SK-N-SH (cell line): ENCODE measurements around the gene USP12. TPM values are rescaled to one million over a fixed set of nuclear protein-coding genes. Genes with fewer than 3 reads are reported as not detected.

Experiments
- CTCF ChIA-PET: fragments of 300-600, 350-600 bp; formaldehyde crosslinking; extraction: SDS; loops from one replicate; lab custom pipeline; 2021; lab: Yijun Ruan, JAX
- POLR2A ChIA-PET: fragments of 350-600 bp; sonication (Branson Sonifier 250); formaldehyde crosslinking; extraction: SDS; loops from one replicate; lab custom pipeline; 2020; ENCODE audit warnings: antibody characterized with exemption, inconsistent platforms; lab: Yijun Ruan, JAX
- DNase-seq: peaks from one replicate; pipeline ENCODE4 v3.0.0; 2012
- H2AFZ ChIP-seq: fragments of 200-600 bp; sonication (generic); 2 replicates; pipeline ENCODE4 v1.8.1; 2016; ENCODE audit warnings: antibody characterized with exemption, mild to moderate bottlenecking, low read depth
- H3F3A ChIP-seq: fragments of 200-600 bp; sonication (generic); replicated peaks from 2 replicates; pipeline ENCODE3; 2016; ENCODE audit warnings: antibody characterized with exemption, mild to moderate bottlenecking; ENCODE audit not compliant: insufficient read depth
- H3K27ac ChIP-seq, 2 experiments: fragments of 200-500 bp in 1 of 2; fragments of 200-600 bp in 1 of 2; sonication (Bioruptor generic) in 1 of 2; sonication (generic), shearing (Covaris generic) in 1 of 2; 2 replicates each; pipeline versions ENCODE4 v1.5.1 to v1.6.1; 2014 to 2016; ENCODE audit warnings: low read depth in 2 of 2, inconsistent platforms in 1 of 2, low read length in 1 of 2, mild to moderate bottlenecking in 1 of 2, mixed read lengths in 1 of 2
- H3K27me3 ChIP-seq: fragments of 200-600 bp; sonication (generic), shearing (Covaris generic); 2 replicates; pipeline ENCODE4 v1.6.1; 2016; ENCODE audit warnings: mixed run types; ENCODE audit not compliant: insufficient read depth
- H3K36me3 ChIP-seq, 2 experiments: fragments of 200-500 bp in 1 of 2; fragments of 200-600 bp in 1 of 2; sonication (Bioruptor generic) in 1 of 2; sonication (generic) in 1 of 2; replicated peaks in 1 of 2; 2 replicates each; pipeline versions ENCODE3 to v1.5.1; 2014 to 2016; ENCODE audit warnings: low read length in 1 of 2, mild to moderate bottlenecking in 1 of 2; ENCODE audit not compliant: insufficient read depth in 2 of 2, control insufficient read depth in 1 of 2
- H3K4me1 ChIP-seq, 2 experiments: fragments of 200-500 bp in 1 of 2; fragments of 200-600 bp in 1 of 2; sonication (Bioruptor generic) in 1 of 2; sonication (generic), shearing (Covaris generic) in 1 of 2; 2 replicates each; pipeline versions ENCODE4 v1.5.1 to v1.6.1; 2014 to 2016; ENCODE audit warnings: low read depth in 1 of 2, low read length in 1 of 2, mixed run types in 1 of 2; ENCODE audit not compliant: insufficient read depth in 2 of 2, control insufficient read depth in 1 of 2
- H3K4me2 ChIP-seq: fragments of 200-600 bp; sonication (generic), shearing (Covaris generic); 2 replicates; pipeline ENCODE4 v1.6.1; 2017; ENCODE audit warnings: mixed run types
- H3K4me3 ChIP-seq, 2 experiments: fragments of 200-500 bp in 1 of 2; fragments of 200-600 bp in 1 of 2; sonication (Bioruptor generic) in 1 of 2; sonication (generic), shearing (Covaris generic) in 1 of 2; 2 replicates each; pipeline versions ENCODE4 v1.5.1 to v1.8.1; 2014 to 2016; ENCODE audit warnings: low read depth in 2 of 2, inconsistent platforms in 1 of 2, low read length in 1 of 2, mild to moderate bottlenecking in 1 of 2, mixed read lengths in 1 of 2, moderate library complexity in 1 of 2
- H3K79me2 ChIP-seq: fragments of 200-600 bp; sonication (generic); 2 replicates; pipeline ENCODE4 v1.8.1; 2017; ENCODE audit warnings: mild to moderate bottlenecking; ENCODE audit not compliant: insufficient read depth
- H3K9ac ChIP-seq: fragments of 200-600 bp; sonication (generic); 2 replicates; pipeline ENCODE4 v1.6.1; 2017; ENCODE audit warnings: mixed run types
- H3K9me2 ChIP-seq: fragments of 200-600 bp; sonication (generic); 2 replicates; pipeline ENCODE4 v1.6.1; 2017; ENCODE audit warnings: mixed run types
- H3K9me3 ChIP-seq: fragments of 200-600 bp; sonication (generic); 2 replicates; pipeline ENCODE4 v1.6.1; 2017; ENCODE audit warnings: mixed run types, mild to moderate bottlenecking, moderate library complexity
- H4K20me1 ChIP-seq: fragments of 200-600 bp; sonication (generic); 2 replicates; pipeline ENCODE4 v1.6.1; 2017; ENCODE audit warnings: mild to moderate bottlenecking, mixed run types; ENCODE audit not compliant: insufficient read depth
- CHD2 ChIP-seq: fragments of 150-350 bp; IDR thresholded peaks from 2 replicates; pipeline ENCODE4 v1.6.1; 2018; ENCODE audit warnings: low read length; ENCODE audit not compliant: partially characterized antibody
- ELF1 ChIP-seq: IDR thresholded peaks from 2 replicates; pipeline ENCODE4 v1.4.0; 2012
- EP300 ChIP-seq, 2 experiments: IDR thresholded peaks; 2 replicates each; pipeline versions ENCODE4 v1.4.0 to v1.6.1; 2012; ENCODE audit warnings: borderline replicate concordance in 1 of 2, low read depth in 1 of 2, low read length in 1 of 2
- EZH2phosphoT487 ChIP-seq: fragments of 200-600 bp; sonication (generic); IDR thresholded peaks from 2 replicates; pipeline ENCODE4 v1.6.1; 2017; ENCODE audit warnings: low read depth, mixed run types, mild to moderate bottlenecking, antibody characterized with exemption, moderate library complexity, borderline replicate concordance
- FOXJ3 ChIP-seq: sonication (generic); formaldehyde crosslinking; IDR thresholded peaks from 2 replicates; pipeline ENCODE4 v1.5.1; 2020; ENCODE audit warnings: mild to moderate bottlenecking, missing genetic modification reagents
- FOXM1 ChIP-seq: IDR thresholded peaks from 2 replicates; pipeline ENCODE4 v1.4.0; 2012; ENCODE audit warnings: low read depth, mild to moderate bottlenecking
- GABPA ChIP-seq: IDR thresholded peaks from 2 replicates; pipeline ENCODE4 v1.4.0; 2012; ENCODE audit warnings: low read depth, mild to moderate bottlenecking
- JUND ChIP-seq: IDR thresholded peaks from 2 replicates; pipeline ENCODE4 v1.4.0; 2012
- NFIC ChIP-seq: IDR thresholded peaks from 2 replicates; pipeline ENCODE4 v1.4.0; 2012; ENCODE audit warnings: borderline replicate concordance
- RCOR1 ChIP-seq: fragments of 150-350 bp; IDR thresholded peaks from 2 replicates; pipeline ENCODE4 v1.6.1; 2017; ENCODE audit warnings: antibody characterized with exemption, low read length
- RXRA ChIP-seq: IDR thresholded peaks from 2 replicates; pipeline ENCODE4 v1.4.0; 2012; ENCODE audit warnings: low read depth, mild to moderate bottlenecking, borderline replicate concordance
- TCF12 ChIP-seq: IDR thresholded peaks from 2 replicates; pipeline ENCODE4 v1.4.0; 2012
- TEAD4 ChIP-seq: IDR thresholded peaks from 2 replicates; pipeline ENCODE4 v1.4.0; 2012; ENCODE audit warnings: mild to moderate bottlenecking, borderline replicate concordance; ENCODE audit not compliant: insufficient read depth
- YY1 ChIP-seq: IDR thresholded peaks from 2 replicates; pipeline ENCODE4 v1.4.0; 2012; ENCODE audit warnings: low read depth, mild to moderate bottlenecking
- WGBS: methylation state at CpG from one replicate; pipeline ENCODE4 v1.1.6; 2017; ENCODE audit warnings: low lambda C conversion rate; 5-methylcytosine and 5-hydroxymethylcytosine counted together
- polyA plus RNA-seq, 3 experiments: library from polyadenylated mRNA; depleted of rRNA; stranded (reverse); fragments of >200 nt; gene quantifications; 2 replicates each; pipeline ENCODE4 v1.2.3, GENCODE V29; 2012
- TF ChIP-seq, protein P1 (sequence below): fragments of 150-350 bp; IDR thresholded peaks from 2 replicates; pipeline ENCODE4 v1.6.1; 2017; ENCODE audit warnings: antibody characterized with exemption, low read length, low read depth, borderline replicate concordance

USP12 gene
- polyA plus RNA-seq, 1 of the 3 experiments (the other 2 are of a cell fraction), result 5.0 TPM

DNA sequence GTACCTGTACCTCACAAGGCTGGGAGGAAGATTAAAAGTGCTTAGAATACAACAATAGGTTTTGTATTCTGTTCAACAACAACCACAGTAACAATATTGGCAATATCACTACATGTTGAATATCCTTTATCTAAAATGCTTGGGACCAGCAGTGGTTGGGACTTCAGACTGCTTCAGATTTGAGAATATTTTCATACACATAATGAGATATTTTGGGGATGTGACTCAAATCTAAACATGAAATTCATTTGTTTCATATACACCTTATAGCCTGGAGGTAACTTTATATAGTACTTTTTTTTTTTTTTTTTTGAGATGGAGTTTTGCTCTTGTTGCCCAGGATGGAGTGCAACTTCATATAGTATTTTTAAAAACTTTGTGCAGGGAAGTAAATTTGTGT, 73.9 kb downstream of the USP12 start:
- Histone ChIP-seq H3K27ac (no peak overlapping the region), H3K9me2 (no peaks in the 10 kb centered on the region), H2AFZ (no peak overlapping the region), H4K20me1 (no peaks in the 10 kb centered on the region; the same call in 1 of the 2 replicates), H3K27me3 (no peaks in the 10 kb centered on the region), H3K9me3 (no peaks in the 10 kb centered on the region), H3K79me2 (peaks cover 3% of the 10 kb centered on the region), H3F3A (no peaks in the 10 kb centered on the region), H3K4me1 (no peaks in the 10 kb centered on the region), H3K4me2 (no peak overlapping the region), H3K36me3 (peaks cover 13 to 49% of the 10 kb centered on the region in 2 experiments), H3K9ac (no peak overlapping the region), H3K4me3 (no peak overlapping the region)
- TF ChIP-seq TCF12 (no peak), TEAD4 (no peak), YY1 (no peak), EP300 (IDR thresholded peaks at IDR 0.05; ENCODE audit: borderline replicate concordance in 1 of 2, low read depth in 1 of 2, low read length in 1 of 2) (no peak), RCOR1 (no peak), ELF1 (no peak), EZH2phosphoT487 (no peak), GABPA (no peak), FOXM1 (no peak), JUND (no peak), CHD2 (no peak), FOXJ3 (CRISPR knock-in tag) (no peak), NFIC (no peak)
- TF ChIP-seq, protein P1, sequence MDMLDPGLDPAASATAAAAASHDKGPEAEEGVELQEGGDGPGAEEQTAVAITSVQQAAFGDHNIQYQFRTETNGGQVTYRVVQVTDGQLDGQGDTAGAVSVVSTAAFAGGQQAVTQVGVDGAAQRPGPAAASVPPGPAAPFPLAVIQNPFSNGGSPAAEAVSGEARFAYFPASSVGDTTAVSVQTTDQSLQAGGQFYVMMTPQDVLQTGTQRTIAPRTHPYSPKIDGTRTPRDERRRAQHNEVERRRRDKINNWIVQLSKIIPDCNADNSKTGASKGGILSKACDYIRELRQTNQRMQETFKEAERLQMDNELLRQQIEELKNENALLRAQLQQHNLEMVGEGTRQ, result no peak
- ChIA-PET CTCF (no interaction called here), POLR2A (no interaction called here)
- no peak for DNase-seq

DNA sequence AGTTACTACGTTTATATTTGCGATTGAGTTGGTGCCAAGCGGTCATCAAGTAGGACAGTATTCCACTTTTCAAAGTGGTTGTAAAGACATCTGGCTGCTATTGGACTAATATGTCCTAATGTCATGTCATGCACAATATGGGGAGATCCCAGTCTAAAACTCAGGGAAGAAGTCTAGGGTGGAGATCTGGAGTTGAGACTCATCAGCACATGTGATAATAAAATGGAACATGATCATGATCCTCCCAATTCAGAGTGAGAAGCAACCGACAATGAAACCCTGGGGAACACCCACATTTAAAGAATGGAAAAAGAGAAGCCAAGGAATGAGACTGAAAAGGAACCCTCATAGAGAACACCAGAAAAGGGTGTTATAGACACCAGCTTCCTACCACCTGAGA, 80.2 kb downstream of the USP12 start:
- no peaks in the 10 kb centered on the region; the same call in 1 of the 2 replicates for H3K79me2 ChIP-seq
- H3K4me2 ChIP-seq, result no peak overlapping the region
- no peak overlapping the region for H2AFZ ChIP-seq
- 98% methylated on average over 4 of the region's 4 CpGs for WGBS
- H3F3A ChIP-seq, result peaks cover 3% of the 10 kb centered on the region
- peaks cover 25 to 57% of the 10 kb centered on the region in 2 experiments for H3K36me3 ChIP-seq
- no peaks in the 10 kb centered on the region for H3K9me2 ChIP-seq
- no peak overlapping the region for H3K4me3 ChIP-seq
- POLR2A ChIA-PET, result no interaction called here
- H3K4me1 ChIP-seq, result no peaks in the 10 kb centered on the region
- no peak for DNase-seq
- CTCF ChIA-PET, result no interaction called here
- no peak for TF ChIP-seq RXRA
- TF ChIP-seq YY1, result no peak
- TF ChIP-seq EP300 (IDR thresholded peaks at IDR 0.05; ENCODE audit: borderline replicate concordance in 1 of 2, low read depth in 1 of 2, low read length in 1 of 2), result no peak
- H4K20me1 ChIP-seq, result no peaks in the 10 kb centered on the region; the same call in 1 of the 2 replicates
- H3K27me3 ChIP-seq, result no peaks in the 10 kb centered on the region
- no peaks in the 10 kb centered on the region for H3K9me3 ChIP-seq
- H3K27ac ChIP-seq, result no peak overlapping the region
- H3K9ac ChIP-seq, result no peak overlapping the region
